DND-41 (cell line): ENCODE data around the gene STK4.

Experiments
- ATAC-seq: fragments of 200-7000 bp; cut with Tn5 transposase; 3 replicates; pipeline ENCODE4 v1.9.1; 2021; ENCODE audit warnings: low read depth; ENCODE audit not compliant: insufficient read depth
- DNase-seq: peaks from one replicate; pipeline ENCODE4 v3.0.0-alpha.2; 2020
- H2AFZ ChIP-seq: 2 replicates; pipeline ENCODE4 v1.6.0; 2012; ENCODE audit warnings: low read depth, low read length
- H3K27ac ChIP-seq: 2 replicates; pipeline ENCODE4 v1.5.1; 2012; ENCODE audit warnings: low read length, inconsistent platforms
- H3K27me3 ChIP-seq: fragments of 200-600 bp; sonication (generic); 2 replicates; pipeline ENCODE4 v1.6.0; 2012; ENCODE audit warnings: low read length, mild to moderate bottlenecking, inconsistent platforms; ENCODE audit not compliant: insufficient read depth, poor library complexity
- H3K36me3 ChIP-seq: 2 replicates; pipeline ENCODE4 v1.5.1; 2012; ENCODE audit warnings: low read length, inconsistent platforms; ENCODE audit not compliant: insufficient read depth
- H3K4me1 ChIP-seq: 2 replicates; pipeline ENCODE4 v1.5.1; 2012; ENCODE audit warnings: mild to moderate bottlenecking, low read length; ENCODE audit not compliant: insufficient read depth
- H3K4me2 ChIP-seq: 2 replicates; pipeline ENCODE4 v1.6.0; 2012; ENCODE audit warnings: mild to moderate bottlenecking, moderate library complexity, low read length, inconsistent platforms; ENCODE audit not compliant: insufficient read depth
- H3K4me3 ChIP-seq, 2 experiments: fragments of 200-600 bp in 1 of 2; shearing (Covaris generic) in 1 of 2; 2 replicates each; pipeline ENCODE4 v1.5.1; 2012 to 2016; ENCODE audit warnings: inconsistent platforms in 2 of 2, low read length in 2 of 2, mild to moderate bottlenecking in 2 of 2, low read depth in 1 of 2, moderate library complexity in 1 of 2
- H3K79me2 ChIP-seq: 2 replicates; pipeline ENCODE4 v1.6.0; 2012; ENCODE audit warnings: low read length, inconsistent platforms; ENCODE audit not compliant: insufficient read depth
- H3K9ac ChIP-seq: 2 replicates; pipeline ENCODE4 v1.6.0; 2012; ENCODE audit warnings: low read depth, mild to moderate bottlenecking, inconsistent platforms, low read length, moderate library complexity
- H3K9me3 ChIP-seq: 2 replicates; pipeline ENCODE4 v1.5.1; 2012; ENCODE audit warnings: low read length, moderate library complexity, mild to moderate bottlenecking, inconsistent platforms; ENCODE audit not compliant: insufficient read depth, severe bottlenecking
- H4K20me1 ChIP-seq: 2 replicates; pipeline ENCODE4 v1.6.0; 2012; ENCODE audit warnings: low read length; ENCODE audit not compliant: insufficient read depth
- EZH2 ChIP-seq: IDR thresholded peaks from 3 replicates; pipeline ENCODE4 v1.6.1; 2012; ENCODE audit warnings: borderline replicate concordance, low read depth, mild to moderate bottlenecking, moderate library complexity, low read length, inconsistent platforms; ENCODE audit not compliant: severe bottlenecking
- TF ChIP-seq, protein P1 (sequence below): IDR thresholded peaks from 2 replicates; pipeline ENCODE4 v1.5.1; 2012; ENCODE audit warnings: borderline replicate concordance, low read length, moderate library complexity, mild to moderate bottlenecking; ENCODE audit not compliant: poor library complexity, severe bottlenecking; ENCODE audit errors: extremely low read depth

STK4 gene

DNA sequence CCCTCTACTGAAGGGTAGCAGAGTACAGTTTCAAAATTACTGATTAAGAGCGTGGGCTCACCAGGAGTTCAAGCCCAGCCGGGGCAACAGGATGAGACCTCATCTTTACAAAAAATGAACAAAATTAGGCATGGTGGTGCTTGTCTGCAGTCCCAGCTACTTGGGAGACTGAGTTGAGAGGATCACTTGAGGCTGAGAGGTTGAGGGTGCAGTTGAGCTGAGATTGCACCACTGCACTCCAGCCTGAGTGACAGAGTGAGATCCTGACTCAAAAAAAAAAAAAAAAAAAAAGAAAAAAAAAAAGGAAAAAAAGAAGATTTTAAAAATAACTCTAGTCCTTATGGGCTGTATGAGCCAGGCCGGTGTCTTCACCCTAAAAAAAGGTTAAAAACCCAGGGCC, 37.7 kb upstream of the STK4 start:
- H3K27me3 ChIP-seq, result no peaks in the 10 kb centered on the region
- H3K4me1 ChIP-seq, result no peaks in the 10 kb centered on the region
- ATAC-seq (no peak), DNase-seq (no peak)
- H3K27ac ChIP-seq, result no peak overlapping the region
- no peak for TF ChIP-seq EZH2
- TF ChIP-seq, protein P1, sequence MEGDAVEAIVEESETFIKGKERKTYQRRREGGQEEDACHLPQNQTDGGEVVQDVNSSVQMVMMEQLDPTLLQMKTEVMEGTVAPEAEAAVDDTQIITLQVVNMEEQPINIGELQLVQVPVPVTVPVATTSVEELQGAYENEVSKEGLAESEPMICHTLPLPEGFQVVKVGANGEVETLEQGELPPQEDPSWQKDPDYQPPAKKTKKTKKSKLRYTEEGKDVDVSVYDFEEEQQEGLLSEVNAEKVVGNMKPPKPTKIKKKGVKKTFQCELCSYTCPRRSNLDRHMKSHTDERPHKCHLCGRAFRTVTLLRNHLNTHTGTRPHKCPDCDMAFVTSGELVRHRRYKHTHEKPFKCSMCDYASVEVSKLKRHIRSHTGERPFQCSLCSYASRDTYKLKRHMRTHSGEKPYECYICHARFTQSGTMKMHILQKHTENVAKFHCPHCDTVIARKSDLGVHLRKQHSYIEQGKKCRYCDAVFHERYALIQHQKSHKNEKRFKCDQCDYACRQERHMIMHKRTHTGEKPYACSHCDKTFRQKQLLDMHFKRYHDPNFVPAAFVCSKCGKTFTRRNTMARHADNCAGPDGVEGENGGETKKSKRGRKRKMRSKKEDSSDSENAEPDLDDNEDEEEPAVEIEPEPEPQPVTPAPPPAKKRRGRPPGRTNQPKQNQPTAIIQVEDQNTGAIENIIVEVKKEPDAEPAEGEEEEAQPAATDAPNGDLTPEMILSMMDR, result no peak
- no peak overlapping the region for H2AFZ ChIP-seq
- H3K79me2 ChIP-seq, result no peaks in the 10 kb centered on the region
- H3K4me3 ChIP-seq, result no peak overlapping the region
- H3K4me2 ChIP-seq, result no peak overlapping the region
- peaks cover 47% of the 10 kb centered on the region for H3K36me3 ChIP-seq
- H4K20me1 ChIP-seq, result 0 out of 2 replicates have a peak, but pooled peaks cover 3% of the 10 kb centered on the region
- H3K9me3 ChIP-seq, result no peaks in the 10 kb centered on the region
- H3K9ac ChIP-seq, result no peak overlapping the region

DNA sequence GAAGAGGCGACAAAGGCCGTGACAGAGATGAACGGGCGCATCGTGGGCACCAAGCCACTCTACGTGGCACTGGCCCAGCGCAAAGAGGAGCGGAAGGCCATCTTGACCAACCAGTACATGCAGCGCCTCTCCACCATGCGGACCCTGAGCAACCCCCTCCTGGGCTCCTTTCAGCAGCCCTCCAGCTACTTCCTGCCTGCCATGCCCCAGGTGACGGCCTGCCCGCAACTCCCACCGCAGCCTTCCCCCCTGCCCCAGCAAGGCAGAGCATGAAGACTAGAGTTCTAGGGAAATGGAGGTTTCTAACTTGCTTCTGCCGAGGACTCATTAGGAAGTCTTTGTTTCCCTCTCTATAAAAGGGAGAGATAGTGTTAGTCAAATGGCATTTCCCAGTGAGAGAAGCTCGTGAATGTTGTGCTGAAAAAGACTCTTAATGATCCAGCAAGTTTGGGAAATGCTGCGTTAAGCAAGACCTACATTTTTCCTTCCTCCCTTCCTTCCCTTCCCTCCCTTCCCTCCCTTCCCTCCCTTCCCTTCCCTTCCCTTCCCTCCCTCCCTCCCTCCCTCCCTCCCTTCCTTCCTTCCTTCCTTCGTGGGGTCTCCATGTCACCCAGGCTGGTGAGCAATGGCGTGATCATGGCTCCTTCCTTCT, 35.7 kb upstream of the STK4 start:
- Histone ChIP-seq H3K79me2 (no peaks in the 10 kb centered on the region), H3K27ac (no peak overlapping the region), H3K9me3 (no peaks in the 10 kb centered on the region), H4K20me1 (0 out of 2 replicates have a peak, but pooled peaks cover 3% of the 10 kb centered on the region), H3K9ac (no peak overlapping the region), H3K4me2 (no peak overlapping the region), H3K4me1 (no peaks in the 10 kb centered on the region), H2AFZ (no peak overlapping the region), H3K36me3 (peaks cover 43% of the 10 kb centered on the region), H3K27me3 (no peaks in the 10 kb centered on the region), H3K4me3 (no peak overlapping the region)
- TF ChIP-seq, protein P1, result no peak
- no peak for TF ChIP-seq EZH2
- DNase-seq (no peak), ATAC-seq (no peak)

DNA sequence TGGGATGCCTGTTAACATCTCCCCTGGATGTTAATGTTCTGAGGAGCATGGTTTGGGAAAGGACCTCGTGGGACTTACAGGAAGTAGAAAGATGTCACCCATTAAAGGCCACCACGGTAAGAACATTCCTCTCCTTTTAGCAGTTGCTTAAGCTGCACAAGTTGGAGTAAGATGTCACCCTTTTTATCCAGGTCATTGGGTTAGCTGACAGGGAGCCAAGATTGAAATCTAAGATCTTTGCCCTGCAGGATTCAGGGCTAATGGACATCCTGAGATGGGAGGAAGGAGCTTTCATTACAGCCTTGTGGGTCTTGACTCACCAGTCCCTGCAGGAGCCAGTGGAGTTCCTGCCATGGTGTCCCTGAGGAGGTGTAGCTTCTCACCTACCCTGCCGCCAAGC, 34.4 kb upstream of the STK4 start:
- Histone ChIP-seq H3K9me3 (no peaks in the 10 kb centered on the region), H3K36me3 (peaks cover 52% of the 10 kb centered on the region), H3K27ac (no peak overlapping the region), H3K27me3 (no peaks in the 10 kb centered on the region), H3K79me2 (no peaks in the 10 kb centered on the region), H3K4me2 (no peak overlapping the region), H3K4me3 (no peak overlapping the region), H4K20me1 (0 out of 2 replicates have a peak, but pooled peaks cover 3% of the 10 kb centered on the region), H2AFZ (no peak overlapping the region), H3K4me1 (no peaks in the 10 kb centered on the region), H3K9ac (no peak overlapping the region)
- ATAC-seq (no peak), DNase-seq (no peak)
- TF ChIP-seq EZH2, result no peak
- TF ChIP-seq, protein P1, result no peak
